ENCODE results near the gene LIMS2.

DNA sequence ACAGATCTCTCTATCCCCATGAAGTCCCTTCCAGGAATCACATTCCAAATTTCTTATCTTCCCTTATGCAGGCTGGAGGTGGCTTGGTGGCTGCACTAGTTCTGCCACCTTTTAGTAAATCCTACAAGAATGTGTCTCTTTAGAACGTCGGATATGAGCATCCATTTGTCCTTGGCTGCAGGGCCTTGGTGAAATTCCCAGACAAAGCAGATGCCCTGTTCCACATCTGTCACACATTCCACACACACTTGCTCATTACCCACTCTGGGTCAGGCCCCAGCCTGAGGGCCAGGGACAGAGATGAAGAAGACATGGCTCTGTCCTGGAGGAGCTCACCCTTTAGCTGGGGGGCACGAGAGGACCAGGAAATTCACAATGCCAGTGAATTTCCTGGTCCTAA is 60.6 kb downstream of the LIMS2 start:
- TF ChIP-seq POLR2A (IDR thresholded peaks at IDR 0.05; ENCODE audit: low read length) (no peak), CEBPB (IDR thresholded peaks at IDR 0.05) (no peak), MAZ (IDR thresholded peaks at IDR 0.05; ENCODE audit: borderline replicate concordance, low read depth, low read length) (no peak), ZFP36 (IDR thresholded peaks at IDR 0.05; ENCODE audit: borderline replicate concordance, partially characterized antibody) (no peak), CHD4 (IDR thresholded peaks at IDR 0.05; ENCODE audit: borderline replicate concordance) (no peak), EP300 (IDR thresholded peaks at IDR 0.05) (no peak), HDAC2 (IDR thresholded peaks at IDR 0.05) (no peak), FOSB (CRISPR knock-in tag; IDR thresholded peaks at IDR 0.05) (no peak), TP53 (CRISPR knock-in tag; IDR thresholded peaks at IDR 0.05) (no peak), FOSL2 (IDR thresholded peaks at IDR 0.05) (no peak), FOSL2 (CRISPR knock-in tag; IDR thresholded peaks at IDR 0.05) (no peak)
- TF ChIP-seq, protein P1, sequence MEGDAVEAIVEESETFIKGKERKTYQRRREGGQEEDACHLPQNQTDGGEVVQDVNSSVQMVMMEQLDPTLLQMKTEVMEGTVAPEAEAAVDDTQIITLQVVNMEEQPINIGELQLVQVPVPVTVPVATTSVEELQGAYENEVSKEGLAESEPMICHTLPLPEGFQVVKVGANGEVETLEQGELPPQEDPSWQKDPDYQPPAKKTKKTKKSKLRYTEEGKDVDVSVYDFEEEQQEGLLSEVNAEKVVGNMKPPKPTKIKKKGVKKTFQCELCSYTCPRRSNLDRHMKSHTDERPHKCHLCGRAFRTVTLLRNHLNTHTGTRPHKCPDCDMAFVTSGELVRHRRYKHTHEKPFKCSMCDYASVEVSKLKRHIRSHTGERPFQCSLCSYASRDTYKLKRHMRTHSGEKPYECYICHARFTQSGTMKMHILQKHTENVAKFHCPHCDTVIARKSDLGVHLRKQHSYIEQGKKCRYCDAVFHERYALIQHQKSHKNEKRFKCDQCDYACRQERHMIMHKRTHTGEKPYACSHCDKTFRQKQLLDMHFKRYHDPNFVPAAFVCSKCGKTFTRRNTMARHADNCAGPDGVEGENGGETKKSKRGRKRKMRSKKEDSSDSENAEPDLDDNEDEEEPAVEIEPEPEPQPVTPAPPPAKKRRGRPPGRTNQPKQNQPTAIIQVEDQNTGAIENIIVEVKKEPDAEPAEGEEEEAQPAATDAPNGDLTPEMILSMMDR (IDR thresholded peaks at IDR 0.05), result no peak
- TF ChIP-seq, protein P2, sequence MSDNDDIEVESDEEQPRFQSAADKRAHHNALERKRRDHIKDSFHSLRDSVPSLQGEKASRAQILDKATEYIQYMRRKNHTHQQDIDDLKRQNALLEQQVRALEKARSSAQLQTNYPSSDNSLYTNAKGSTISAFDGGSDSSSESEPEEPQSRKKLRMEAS (IDR thresholded peaks at IDR 0.05), result no peak
- TF ChIP-seq, protein P3, sequence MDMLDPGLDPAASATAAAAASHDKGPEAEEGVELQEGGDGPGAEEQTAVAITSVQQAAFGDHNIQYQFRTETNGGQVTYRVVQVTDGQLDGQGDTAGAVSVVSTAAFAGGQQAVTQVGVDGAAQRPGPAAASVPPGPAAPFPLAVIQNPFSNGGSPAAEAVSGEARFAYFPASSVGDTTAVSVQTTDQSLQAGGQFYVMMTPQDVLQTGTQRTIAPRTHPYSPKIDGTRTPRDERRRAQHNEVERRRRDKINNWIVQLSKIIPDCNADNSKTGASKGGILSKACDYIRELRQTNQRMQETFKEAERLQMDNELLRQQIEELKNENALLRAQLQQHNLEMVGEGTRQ (IDR thresholded peaks at IDR 0.05), result no peak
